Choroid plexus epithelial cell (primary cell): Measurements from ENCODE around the gene IRAK1BP1.

Source experiments
- DNase-seq: peaks from one replicate; pipeline ENCODE4 v3.0.0-alpha.2; 2010; ENCODE audit warnings: low read depth
- H3K4me3 ChIP-seq: 2 replicates; pipeline ENCODE4 v1.5.1; 2011; ENCODE audit warnings: low read depth, mild to moderate bottlenecking, control low read depth, low read length, moderate library complexity
- CTCF ChIP-seq: conservative IDR thresholded peaks from 2 replicates; pipeline ENCODE4 v1.5.1; 2011; ENCODE audit warnings: low read depth, mild to moderate bottlenecking, control low read depth, inconsistent platforms, low read length, moderate library complexity

Gene IRAK1BP1

DNA sequence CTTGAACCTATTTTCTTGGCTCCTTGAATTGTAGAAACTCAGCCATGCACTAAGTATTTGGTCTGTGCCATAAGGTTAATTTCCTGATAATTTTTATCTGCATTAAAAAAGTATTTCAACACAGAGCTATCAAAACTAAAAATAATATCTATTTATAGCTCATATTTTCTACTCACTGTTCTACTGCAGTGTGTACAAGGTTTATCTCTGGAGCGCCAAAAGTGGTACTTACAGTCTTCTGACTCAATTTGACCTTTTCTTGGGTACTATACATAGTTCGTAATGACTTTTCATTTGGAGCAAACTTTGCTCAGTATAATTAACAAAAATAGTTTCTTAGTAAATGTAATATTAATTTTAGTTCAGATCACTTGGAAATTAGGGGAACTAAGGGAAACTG, 69.2 kb downstream of the IRAK1BP1 start:
- no peak for DNase-seq
- H3K4me3 ChIP-seq: no peak overlapping the region
- TF ChIP-seq CTCF: no peak

- peak; percentile 56 for DNase-seq
Observed at GRCh38 chr6:78942446-78942845, 75.1 kb downstream of the IRAK1BP1 start.

DNA sequence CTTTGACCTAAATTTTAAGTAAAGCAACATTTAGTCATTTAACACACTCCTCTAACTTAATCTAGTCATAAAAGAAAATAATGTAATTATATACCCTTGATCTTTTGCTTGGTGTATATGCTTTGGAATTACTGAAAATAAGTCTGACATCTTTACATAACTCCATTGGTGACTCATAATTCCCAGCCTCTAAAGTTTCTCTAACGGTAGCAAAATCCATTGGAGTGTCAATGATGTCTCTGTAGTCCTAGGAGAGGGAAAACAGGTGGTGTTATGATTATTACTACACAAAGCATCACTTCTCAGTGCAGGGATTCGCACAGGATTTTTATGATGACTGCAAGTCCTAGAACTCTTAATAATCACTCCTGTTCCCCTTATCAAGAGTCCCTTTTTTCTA, 80.2 kb downstream of the IRAK1BP1 start:
- peak; percentile 59 for DNase-seq
- H3K4me3 ChIP-seq: no peak overlapping the region
- no peak for TF ChIP-seq CTCF

More at GRCh38 chr6:78942446-78942845, 75.1 kb downstream of the IRAK1BP1 start:
- TF ChIP-seq CTCF: no peak
- H3K4me3 ChIP-seq: no peak overlapping the region

- TF ChIP-seq CTCF: no peak
- no peak overlapping the region for H3K4me3 ChIP-seq
- DNase-seq: peak; percentile 75
Observed at GRCh38 chr6:78947962-78948361, 80.6 kb downstream of the IRAK1BP1 start.

GRCh38 chr6:78948785-78949184, 81.4 kb downstream of the IRAK1BP1 start:
- DNase-seq: no peak
- no peak for TF ChIP-seq CTCF
- H3K4me3 ChIP-seq: no peak overlapping the region

DNA sequence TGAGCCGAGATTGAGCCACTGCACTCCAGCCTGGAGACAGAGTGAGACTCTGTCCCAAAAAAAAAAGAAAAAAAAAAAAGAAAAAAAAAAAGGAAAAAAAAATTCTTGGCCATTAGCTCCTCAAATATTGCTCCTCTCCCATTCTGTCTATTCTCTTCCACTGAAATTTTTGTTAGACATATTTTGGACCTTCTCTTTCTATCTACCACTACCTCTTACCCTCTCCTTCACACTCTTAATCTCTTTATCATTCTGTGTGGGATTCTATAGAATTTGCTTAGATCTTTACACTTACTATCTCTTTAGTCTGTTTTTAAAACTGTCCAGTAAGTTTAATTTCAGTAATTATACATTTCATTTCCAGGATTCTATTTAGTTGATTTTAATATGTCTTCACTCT, 85.0 kb downstream of the IRAK1BP1 start:
- H3K4me3 ChIP-seq: no peak overlapping the region
- TF ChIP-seq CTCF: no peak
- no peak for DNase-seq
